GM12864 (cell line): ENCODE measurements around the gene MINDY2.

Experiments
- DNase-seq: peaks from one replicate; pipeline ENCODE4 v3.0.0-alpha.2; 2011; ENCODE audit warnings: low read depth
- H3K4me3 ChIP-seq: 2 replicates; pipeline ENCODE4 v1.5.1; 2011; ENCODE audit warnings: mild to moderate bottlenecking, low read depth, low read length, control low read depth
- CTCF ChIP-seq: IDR thresholded peaks from 2 replicates; pipeline ENCODE4 v1.5.1; 2011; ENCODE audit warnings: low read depth, mild to moderate bottlenecking, moderate library complexity, low read length, control low read depth, inconsistent platforms; ENCODE audit errors: missing control alignments

MINDY2 gene

DNA sequence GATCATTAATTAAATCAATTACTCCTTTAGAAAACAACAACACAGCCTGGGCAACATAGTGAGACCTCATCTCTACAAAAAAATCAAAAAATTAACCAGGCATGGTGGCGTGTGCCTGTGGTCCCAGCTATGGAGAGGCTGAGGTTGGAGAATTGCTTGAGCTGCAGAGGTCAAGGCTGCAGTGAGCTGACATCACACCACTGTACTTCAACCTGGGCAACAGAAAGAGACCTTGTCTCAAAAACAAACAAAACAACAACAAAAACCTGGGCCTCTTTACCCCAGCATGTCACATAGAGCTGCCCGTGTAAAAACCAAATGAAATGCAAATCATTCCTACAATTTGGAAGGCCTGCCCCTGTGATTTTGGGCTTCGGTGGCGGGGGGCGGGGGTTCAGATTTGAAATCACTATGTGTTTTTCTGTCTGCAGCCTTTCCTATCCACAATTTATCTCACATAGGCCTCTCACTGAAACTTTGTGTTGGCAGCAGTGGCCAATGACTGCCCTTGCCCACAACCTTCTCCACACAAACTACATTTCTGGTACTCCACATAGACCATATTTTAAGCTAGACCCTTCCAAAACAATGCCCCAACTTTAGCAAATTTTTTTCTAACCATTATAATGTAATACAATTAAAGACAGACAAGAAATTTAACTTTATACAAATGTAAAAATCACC, 28.1 kb upstream of the MINDY2 start:
- no peak for DNase-seq

GRCh38 chr15:58746174-58746573, 24.9 kb upstream of the MINDY2 start:
- TF ChIP-seq CTCF: no peak
- no peak overlapping the region for H3K4me3 ChIP-seq
- no peak for DNase-seq

More for the DNA sequence above, 28.1 kb upstream of the MINDY2 start:
- no peak overlapping the region for H3K4me3 ChIP-seq
- TF ChIP-seq CTCF: no peak

- no peak for DNase-seq
- TF ChIP-seq CTCF: no peak
- H3K4me3 ChIP-seq: peak overlapping the region; percentile 65
These were observed 22.9 kb upstream of the MINDY2 start for GRCh38 chr15:58748040-58748851.

DNA sequence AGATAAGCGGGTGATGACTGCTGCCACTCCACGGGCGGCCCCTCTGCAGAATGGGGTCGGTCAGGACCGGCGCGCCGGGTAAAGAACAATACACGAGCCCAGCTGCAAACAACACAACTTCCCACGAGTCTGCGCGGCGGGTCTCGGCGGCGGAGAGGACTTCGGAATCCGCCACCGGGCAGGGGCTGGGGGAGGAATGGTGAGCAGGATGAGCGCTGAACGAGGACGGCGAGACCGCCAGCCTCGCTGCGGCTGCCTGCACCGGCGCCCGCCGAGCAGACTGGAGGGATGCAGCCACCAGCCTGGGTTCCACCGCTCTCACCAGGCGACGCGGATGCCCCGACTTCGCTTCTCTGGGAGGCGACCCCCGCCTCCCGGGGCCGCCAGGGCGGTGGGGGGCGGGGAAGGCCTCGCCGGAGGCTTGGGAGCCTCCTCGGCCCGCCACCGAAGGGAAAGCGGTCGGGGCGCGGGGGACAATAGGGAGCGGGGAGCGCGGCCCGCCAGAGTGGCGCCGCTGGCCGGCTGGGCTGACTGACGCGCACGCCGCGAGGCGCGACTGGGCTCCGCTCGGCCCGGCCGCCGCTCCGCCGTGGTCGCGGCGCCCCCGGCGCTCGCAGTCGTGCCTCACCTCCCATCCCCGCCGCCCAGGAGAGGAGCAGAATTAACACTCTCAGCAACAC, 22.1 kb upstream of the MINDY2 start:
- H3K4me3 ChIP-seq: peak overlapping the region; percentile 65
- no peak for TF ChIP-seq CTCF
- DNase-seq: no peak

DNA sequence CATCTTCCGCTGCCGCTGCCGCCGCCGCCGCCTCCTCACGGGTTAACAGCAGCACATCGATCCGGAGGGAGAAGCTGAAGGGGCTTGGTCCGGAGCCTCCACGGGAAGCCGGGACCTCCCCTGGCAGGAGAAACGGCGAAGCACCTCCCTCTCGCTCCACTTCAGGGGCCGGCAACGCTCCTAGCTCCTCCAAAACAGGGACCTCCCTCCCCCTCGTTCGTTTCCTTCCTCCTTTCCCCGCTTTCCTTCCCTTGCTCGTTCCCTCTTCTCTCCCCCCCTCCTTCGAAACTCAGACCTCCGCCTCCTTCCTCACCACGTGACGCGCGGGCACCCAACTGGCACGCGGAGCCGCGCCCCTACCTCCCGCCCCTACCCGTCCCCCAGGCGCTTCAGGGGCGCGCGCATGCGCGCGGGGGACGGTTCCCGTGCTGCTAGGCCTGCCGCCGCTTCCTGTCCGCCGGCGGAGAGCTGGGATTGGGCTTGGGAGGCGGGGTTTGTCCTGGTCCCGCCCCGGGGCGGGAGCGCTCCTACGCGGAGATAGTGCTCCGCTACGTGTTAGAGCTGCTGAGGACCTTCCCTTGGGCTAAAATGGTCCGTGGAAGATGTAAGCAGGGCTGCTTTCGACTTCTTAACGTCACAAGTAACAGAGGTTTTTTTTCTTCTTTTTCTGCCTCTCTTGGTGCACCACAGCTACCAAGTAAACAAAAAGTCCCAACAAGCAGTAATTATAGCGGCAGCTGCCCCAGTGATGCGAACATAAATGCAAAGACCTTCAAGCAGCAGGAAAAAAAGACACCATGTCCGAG, 21.4 kb upstream of the MINDY2 start, which contains the start of gene ADAM10:
ADAM10 (minus strand) TSS at position 176 of the 806 bp plus-strand sequence; CDS start at position 3, 173 bp downstream.
- TF ChIP-seq CTCF: no peak
- DNase-seq: peak; percentile 88
- peak within 1 kb of the TSS; percentile 65 for H3K4me3 ChIP-seq

GRCh38 chr15:58752716-58753115, 18.4 kb upstream of the MINDY2 start:
- no peak overlapping the region for H3K4me3 ChIP-seq
- DNase-seq: no peak
- no peak for TF ChIP-seq CTCF
